ENCODE data around the gene ELL2. TPM values are rescaled to one million over a fixed set of nuclear protein-coding genes. Genes with fewer than 3 reads are reported as not detected.
A peak's percentile ranks its signal among the peaks of the same experiment; 100 is the strongest.

The ELL2 gene
- total and polyA plus RNA-seq, 2 of the 13 experiments (the other 11 are each of a cell fraction or from before 2014, with no cell fraction given) = 78.9 to 97.1 TPM

- no peak for TF ChIP-seq MAZ (IDR thresholded peaks at IDR 0.05; ENCODE audit: borderline replicate concordance, low read depth, low read length)
- TF ChIP-seq MAZ (CRISPR knock-in tag; IDR thresholded peaks at IDR 0.05; ENCODE audit: low read depth) = no peak
- peak; percentile 94 for TF ChIP-seq POGK (CRISPR knock-in tag; conservative IDR thresholded peaks at IDR 0.05)
- TF ChIP-seq SP5 (CRISPR knock-in tag; IDR thresholded peaks at IDR 0.05; ENCODE audit: borderline replicate concordance, low read depth) = no peak
- TF ChIP-seq ZFP37 (CRISPR knock-in tag; IDR thresholded peaks at IDR 0.05; ENCODE audit: borderline replicate concordance) = no peak
- 0 out of 2 replicates have a peak, but pooled peaks have one; percentile 32 for TF ChIP-seq USF2 (IDR thresholded peaks at IDR 0.05; ENCODE audit: low read depth, low read length)
- TF ChIP-seq USF2 (CRISPR knock-in tag; IDR thresholded peaks at IDR 0.05; ENCODE audit: borderline replicate concordance) = no peak
- TF ChIP-seq THYN1 (CRISPR knock-in tag; IDR thresholded peaks at IDR 0.05; ENCODE audit: borderline replicate concordance, low read depth) = no peak
- TF ChIP-seq NFKB2 (CRISPR knock-in tag; IDR thresholded peaks at IDR 0.05; ENCODE audit: borderline replicate concordance) = no peak
- no peak for TF ChIP-seq ZBED4 (CRISPR knock-in tag; IDR thresholded peaks at IDR 0.05; ENCODE audit: borderline replicate concordance)
- TF ChIP-seq CBFB (CRISPR knock-in tag; IDR thresholded peaks at IDR 0.05) = 0 out of 2 replicates have a peak, but pooled peaks have one; percentile 1
- TF ChIP-seq ZNF652 (CRISPR knock-in tag; IDR thresholded peaks at IDR 0.05; ENCODE audit: borderline replicate concordance, low read depth) = no peak
- no peak for TF ChIP-seq ZSCAN29 (CRISPR knock-in tag; conservative IDR thresholded peaks at IDR 0.05)
- no peak for TF ChIP-seq JUN (CRISPR knock-in tag; IDR thresholded peaks at IDR 0.05)
- TF ChIP-seq RCOR2 (CRISPR knock-in tag; IDR thresholded peaks at IDR 0.05) = 0 out of 2 replicates have a peak, but pooled peaks have one; percentile 48
- TF ChIP-seq TBX2 (CRISPR knock-in tag; IDR thresholded peaks at IDR 0.05; ENCODE audit: borderline replicate concordance) = 0 out of 2 replicates have a peak, but pooled peaks have one; percentile 6
- TF ChIP-seq ZNF3 (CRISPR knock-in tag; IDR thresholded peaks at IDR 0.05) = 0 out of 2 replicates have a peak, but pooled peaks have one; percentile 24
- no peak for TF ChIP-seq FOXC1 (CRISPR knock-in tag; IDR thresholded peaks at IDR 0.05; ENCODE audit: borderline replicate concordance)
- no peak for TF ChIP-seq HINFP (CRISPR knock-in tag; IDR thresholded peaks at IDR 0.05; ENCODE audit: low read depth)
Observed at GRCh38 chr5:95907740-95908706, 53.6 kb downstream of the ELL2 start (continued).

Data from HepG2 (cell line).